MCF 10A (cell line): Measurements from ENCODE around the gene KIF22. TPM values are rescaled to one million over a fixed set of nuclear protein-coding genes. Genes with fewer than 3 reads are reported as not detected.

Experiments
- Bru-seq: library from RNA; stranded (reverse); fragments of 400-500 nt; gene quantifications from one replicate; lab custom pipeline; 2021; lab: Mats Ljungman, UMichigan
- BruChase-seq, 2 experiments: library from RNA; stranded (reverse); fragments of 400-500 nt; gene quantifications; one replicate each; lab custom pipeline; 2021; lab: Mats Ljungman, UMichigan
- BruUV-seq: library from RNA; stranded (reverse); fragments of 400-500 nt; replicated peaks from 2 replicates; lab custom pipeline; 2021; lab: Mats Ljungman, UMichigan
- CTCF ChIA-PET: fragments of 300-600 bp; sonication (Branson Sonifier 250); formaldehyde crosslinking; extraction: SDS; loops from one replicate; lab custom pipeline; 2021; ENCODE audit warnings: antibody characterized with exemption, inconsistent platforms; lab: Yijun Ruan, JAX
- POLR2A ChIA-PET: fragments of 300-600, 350-650 bp; sonication (Branson Sonifier 250); formaldehyde crosslinking; extraction: SDS; loops from one replicate; lab custom pipeline; 2020; ENCODE audit warnings: antibody characterized with exemption, inconsistent platforms; lab: Yijun Ruan, JAX
- DNase-seq: peaks from one replicate; pipeline ENCODE4 v3.0.0-alpha.2; 2018; ENCODE audit not compliant: unreplicated experiment
- H3K27ac Mint-ChIP-seq: one replicate; pipeline ENCODE4 v1.8.0; 2022; ENCODE audit warnings: mild to moderate bottlenecking, low read depth, mixed read lengths; ENCODE audit not compliant: unreplicated experiment
- H3K27me3 Mint-ChIP-seq: one replicate; pipeline ENCODE4 v1.8.0; 2022; ENCODE audit warnings: mixed read lengths; ENCODE audit not compliant: insufficient read depth, unreplicated experiment
- H3K36me3 Mint-ChIP-seq: one replicate; pipeline ENCODE4 v1.8.0; 2022; ENCODE audit warnings: mild to moderate bottlenecking, moderate library complexity, mixed read lengths; ENCODE audit not compliant: insufficient read depth, unreplicated experiment
- H3K4me1 Mint-ChIP-seq: one replicate; pipeline ENCODE4 v1.8.0; 2022; ENCODE audit warnings: mixed read lengths; ENCODE audit not compliant: insufficient read depth, unreplicated experiment
- H3K4me3 Mint-ChIP-seq: one replicate; pipeline ENCODE4 v1.8.0; 2022; ENCODE audit warnings: mild to moderate bottlenecking, moderate library complexity, mixed read lengths; ENCODE audit not compliant: unreplicated experiment
- H3K9me3 Mint-ChIP-seq: one replicate; pipeline ENCODE4 v1.8.0; 2022; ENCODE audit warnings: mixed read lengths; ENCODE audit not compliant: unreplicated experiment
- CTCF ChIP-seq: fragments of 200-600 bp; IDR thresholded peaks from one replicate; pipeline ENCODE4 v1.8.0; 2022; ENCODE audit warnings: antibody characterized with exemption, mild to moderate bottlenecking; ENCODE audit not compliant: unreplicated experiment
- intact Hi-C: fragments of 100-400 bp; cut with micrococcal nuclease; formaldehyde crosslinking; loops from 2 replicates; pipeline ENCODE4 v1.14.1; 2022
- long read RNA-seq: library from polyadenylated mRNA; stranded (forward); transcript quantifications from one replicate; pipeline ENCODE4 v2.0.0, GENCODE V29; 2022
- total RNA-seq: library from RNA; stranded (reverse); gene quantifications from 2 replicates; pipeline ENCODE4 v1.2.3, GENCODE V29; 2022

The KIF22 gene
- total RNA-seq = 36.3 and 53.8 TPM in 2 replicates
- Bru-seq, nascent RNA = percentile 55 among the genes with signal in this experiment
- BruChase-seq, experiment 1, labeled RNA remaining after a 6-hour chase = percentile 63 among the genes with signal in this experiment
- BruChase-seq, experiment 2, labeled RNA remaining after a 2-hour chase = percentile 56 among the genes with signal in this experiment
- long read RNA-seq, transcript KIF22-201 (14 exons, 2,113 nt) = major isoform, 169 of 208 reads
- long read RNA-seq, partial matches to known transcripts = 22 of 208 reads
- long read RNA-seq, other reads (novel, unspliced or antisense) = 17 of 208 reads

DNA sequence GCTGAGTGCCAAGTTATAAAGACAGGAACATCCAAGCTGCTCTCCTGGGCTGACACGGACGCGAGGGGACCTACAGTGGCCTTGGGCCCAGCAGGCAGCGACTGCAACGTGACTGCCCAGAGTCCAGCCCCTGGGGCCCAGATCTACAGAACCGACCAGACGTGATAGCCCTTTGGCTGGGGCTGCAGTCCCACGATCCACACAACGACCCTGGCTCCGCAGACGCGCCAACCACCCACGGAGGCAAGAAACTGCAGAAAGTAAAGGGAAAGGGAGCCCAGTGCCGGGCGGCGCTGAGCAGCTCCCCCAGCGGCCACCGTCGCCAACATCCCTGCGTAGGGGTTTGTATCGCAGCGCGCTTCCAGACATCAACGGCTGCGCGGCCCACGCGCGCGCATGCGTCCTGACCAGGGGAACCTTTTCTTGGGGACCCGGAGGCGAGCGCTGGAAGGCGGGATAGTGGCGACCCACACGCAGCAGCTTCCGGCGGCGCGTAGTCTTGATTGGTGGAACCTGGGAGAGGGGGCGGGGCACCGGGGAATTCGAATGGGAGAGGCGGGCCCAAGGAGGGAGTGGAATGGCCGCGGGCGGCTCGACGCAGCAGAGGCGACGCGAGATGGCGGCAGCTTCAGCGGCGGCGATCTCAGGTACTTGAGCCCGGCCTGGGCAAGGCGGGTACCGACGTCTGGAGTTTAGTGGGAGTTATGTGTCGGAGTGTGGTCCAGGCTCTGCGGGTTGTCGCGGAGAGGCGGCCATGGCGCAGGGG, at the start of gene KIF22:
KIF22 (plus strand) TSS at position 569 of the 766 bp plus-strand sequence; CDS start at position 578, 9 bp downstream.
- POLR2A ChIA-PET = interaction anchor here (0.6 to 5.6 kb wide), 22 partner anchors 12 to 581 kb away, joined by 3 to 94 read pairs (median 4); partner anchors contain the start of genes ALDOA, INO80E, KCTD13 and MVP
- intact Hi-C loops = loop anchor here (1.0 to 2.0 kb wide), 3 partner anchors 15 to 90 kb away; partner anchors contain the start of gene PAGR1

DNA sequence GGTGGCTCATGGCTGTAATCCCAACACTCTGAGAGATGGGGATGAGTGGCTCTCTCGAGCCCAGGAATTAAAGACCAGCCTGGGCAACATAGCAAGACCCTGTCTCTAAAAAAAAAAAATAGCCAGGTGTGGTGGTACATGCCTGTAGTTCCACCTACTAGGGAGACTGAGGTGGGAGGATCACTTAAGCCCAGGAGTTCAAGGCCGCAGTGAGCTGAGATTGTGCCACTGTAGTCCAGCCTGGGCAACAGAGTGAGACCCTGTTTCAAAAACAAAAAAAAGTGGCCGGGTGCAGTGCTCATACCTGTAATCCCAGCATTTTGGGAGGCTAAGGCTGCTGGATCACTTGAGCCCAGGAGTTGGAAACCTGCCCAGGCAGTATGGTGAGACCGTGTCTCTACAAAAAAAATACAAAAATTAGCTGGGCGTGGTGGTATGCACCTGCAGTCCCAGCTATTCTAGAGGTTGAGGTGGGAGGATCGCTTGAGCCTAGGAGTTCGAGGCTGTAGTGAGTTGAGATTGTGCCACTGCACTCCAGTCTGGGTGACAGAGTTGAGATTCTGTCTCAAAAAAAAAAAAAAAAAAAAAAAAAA, 47.8 kb upstream of the KIF22 start:
- Mint-ChIP-seq H3K36me3 (peaks cover 8% of the 10 kb centered on the region), H3K4me1 (no peaks in the 10 kb centered on the region), H3K27ac (no peak overlapping the region), H3K27me3 (peaks cover 50% of the 10 kb centered on the region), H3K9me3 (no peaks in the 10 kb centered on the region), H3K4me3 (no peak overlapping the region)
- intact Hi-C loops = no loop called here
- ChIA-PET POLR2A (interaction anchor here (0.6 kb wide), 1 partner anchor 38 kb away, joined by 3 read pairs; no protein-coding TSS in a partner anchor), CTCF (interaction anchor here (0.6 to 2.0 kb wide), 2 partner anchors 13 to 141 kb away, joined by 3 to 7 read pairs; no protein-coding TSS in a partner anchor)
- DNase-seq = no peak
- TF ChIP-seq CTCF = no peak
- no TSS peak for BruUV-seq

More for the DNA sequence above, at the start of gene KIF22:
- Mint-ChIP-seq H3K4me1 (peaks cover 28% of the 10 kb centered on the region), H3K27ac (peak within 1 kb of the TSS; percentile 89), H3K27me3 (no peaks in the 10 kb centered on the region), H3K4me3 (peak within 1 kb of the TSS; percentile 84), H3K36me3 (no peaks in the 10 kb centered on the region), H3K9me3 (no peaks in the 10 kb centered on the region)
- no TSS peak for BruUV-seq
- CTCF ChIA-PET = interaction anchor here (0.5 to 2.0 kb wide), 22 partner anchors 8 to 273 kb away, joined by 3 to 7 read pairs (median 3); partner anchors contain the start of genes KCTD13, MAZ, PAGR1 and TLCD3B
- peak; percentile 99 for DNase-seq
- TF ChIP-seq CTCF = peak; percentile 59

DNA sequence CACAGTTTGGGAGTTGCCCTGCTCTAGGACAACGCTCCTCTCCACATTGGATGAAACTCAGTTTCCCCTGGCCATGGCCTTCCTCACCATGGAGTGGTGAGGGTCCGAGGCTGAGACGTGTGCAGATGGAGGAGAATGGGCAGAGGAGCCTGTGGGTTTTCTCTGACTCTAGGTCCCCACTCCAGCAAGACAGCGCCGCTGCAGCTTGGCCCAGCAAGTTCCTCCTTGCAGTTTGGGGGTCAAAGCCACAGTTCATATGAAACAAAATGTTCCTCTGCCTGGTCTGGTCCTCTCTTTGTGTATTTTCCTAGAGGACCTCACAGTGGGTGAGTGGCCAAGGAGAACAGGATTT, 47.1 kb upstream of the KIF22 start:
- Mint-ChIP-seq H3K36me3 (peaks cover 8% of the 10 kb centered on the region), H3K4me1 (no peaks in the 10 kb centered on the region), H3K9me3 (no peaks in the 10 kb centered on the region), H3K4me3 (no peak overlapping the region), H3K27me3 (peaks cover 43% of the 10 kb centered on the region), H3K27ac (no peak overlapping the region)
- ChIA-PET POLR2A (no interaction called here), CTCF (interaction anchor here (0.6 to 2.0 kb wide), 2 partner anchors 14 to 142 kb away, joined by 3 to 7 read pairs; no protein-coding TSS in a partner anchor)
- intact Hi-C loops = no loop called here
- TF ChIP-seq CTCF = no peak
- BruUV-seq = no TSS peak
- DNase-seq = no peak
